K562 (cell line): ENCODE data around the gene KHSRP.

Source experiments
- KDM1A ChIP-seq, 2 experiments: fragments of 450-650 bp; IDR thresholded peaks; 2 replicates each; pipeline ENCODE4 v1.6.1; 2016; ENCODE audit warnings: mild to moderate bottlenecking in 2 of 2
- TEAD1 ChIP-seq, 2 experiments: fragments of 450-650 bp in 1 of 2; sonication (generic) in 1 of 2; formaldehyde crosslinking; IDR thresholded peaks; 2 replicates each; pipeline versions ENCODE4 v1.4.0 to v1.8.0; 2020 to 2022; ENCODE audit warnings: mild to moderate bottlenecking in 2 of 2, missing genetic modification reagents in 1 of 2

- TF ChIP-seq KDM1A (IDR thresholded peaks at IDR 0.05) (no peak), TEAD1 (CRISPR knock-in tag; IDR thresholded peaks at IDR 0.05) (no peak)
Observed at GRCh38 chr19:6472713-6473112, 48.1 kb upstream of the KHSRP start.
